Panc1 (cell line): Measurements from ENCODE around the gene NID2.

ENCODE experiments used
- POLR2AphosphoS5 ChIP-seq: IDR thresholded peaks from 2 replicates; pipeline ENCODE4 v1.6.1; 2012; ENCODE audit warnings: mild to moderate bottlenecking, low read depth, low read length, moderate library complexity
- SIN3A ChIP-seq: IDR thresholded peaks from 2 replicates; pipeline ENCODE4 v1.6.1; 2012; ENCODE audit warnings: low read depth, mild to moderate bottlenecking, low read length, moderate library complexity, borderline replicate concordance; ENCODE audit not compliant: insufficient read depth
- TF ChIP-seq, protein P1 (sequence below): fragments of 450-650 bp; IDR thresholded peaks from 2 replicates; pipeline ENCODE4 v1.5.1; 2017; ENCODE audit warnings: mild to moderate bottlenecking

DNA sequence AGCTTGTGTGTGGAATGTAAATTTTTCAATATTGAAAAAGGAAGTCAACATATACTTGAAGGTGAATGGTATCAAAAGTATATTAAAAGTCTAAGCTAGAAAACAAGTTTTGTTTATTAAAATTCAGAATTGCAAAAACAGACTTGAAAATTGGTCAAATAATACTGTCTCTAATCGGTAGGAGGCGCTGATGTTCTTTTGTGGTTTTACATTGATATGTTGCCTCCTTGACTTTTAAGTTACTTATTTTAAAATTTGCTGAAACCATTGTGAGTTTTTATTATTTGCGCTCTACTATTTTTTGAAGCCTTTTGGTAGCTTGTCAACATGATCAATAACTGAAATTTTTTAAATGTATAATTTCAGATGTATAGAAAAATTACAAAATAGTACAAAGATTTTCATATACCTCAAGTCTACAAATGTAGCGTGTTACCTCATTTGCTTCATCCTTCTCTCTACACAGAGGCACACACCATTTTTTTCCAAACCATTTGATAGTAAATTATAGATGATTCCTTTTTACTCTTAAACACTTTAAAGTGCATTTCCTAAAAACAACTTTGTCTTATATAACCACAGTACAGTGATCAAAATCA is 72.6 kb downstream of the NID2 start:
- TF ChIP-seq, protein P1, sequence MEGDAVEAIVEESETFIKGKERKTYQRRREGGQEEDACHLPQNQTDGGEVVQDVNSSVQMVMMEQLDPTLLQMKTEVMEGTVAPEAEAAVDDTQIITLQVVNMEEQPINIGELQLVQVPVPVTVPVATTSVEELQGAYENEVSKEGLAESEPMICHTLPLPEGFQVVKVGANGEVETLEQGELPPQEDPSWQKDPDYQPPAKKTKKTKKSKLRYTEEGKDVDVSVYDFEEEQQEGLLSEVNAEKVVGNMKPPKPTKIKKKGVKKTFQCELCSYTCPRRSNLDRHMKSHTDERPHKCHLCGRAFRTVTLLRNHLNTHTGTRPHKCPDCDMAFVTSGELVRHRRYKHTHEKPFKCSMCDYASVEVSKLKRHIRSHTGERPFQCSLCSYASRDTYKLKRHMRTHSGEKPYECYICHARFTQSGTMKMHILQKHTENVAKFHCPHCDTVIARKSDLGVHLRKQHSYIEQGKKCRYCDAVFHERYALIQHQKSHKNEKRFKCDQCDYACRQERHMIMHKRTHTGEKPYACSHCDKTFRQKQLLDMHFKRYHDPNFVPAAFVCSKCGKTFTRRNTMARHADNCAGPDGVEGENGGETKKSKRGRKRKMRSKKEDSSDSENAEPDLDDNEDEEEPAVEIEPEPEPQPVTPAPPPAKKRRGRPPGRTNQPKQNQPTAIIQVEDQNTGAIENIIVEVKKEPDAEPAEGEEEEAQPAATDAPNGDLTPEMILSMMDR: peak; percentile 57; the same call in 1 of the 2 replicates
- TF ChIP-seq POLR2AphosphoS5: no peak
- TF ChIP-seq SIN3A: no peak
